Activated CD8-positive, alpha-beta memory T cell treated with anti-CD3 and anti-CD28 coated beads, Interleukin-2, amount 50 U/mL, for 1 hour (primary cell): ENCODE measurements around the gene CDC37L1.

Source experiments
- DNase-seq: peaks from one replicate; pipeline ENCODE4 v3.0.0-alpha.2; 2020; ENCODE audit errors: extremely low read depth

The CDC37L1 gene

DNA sequence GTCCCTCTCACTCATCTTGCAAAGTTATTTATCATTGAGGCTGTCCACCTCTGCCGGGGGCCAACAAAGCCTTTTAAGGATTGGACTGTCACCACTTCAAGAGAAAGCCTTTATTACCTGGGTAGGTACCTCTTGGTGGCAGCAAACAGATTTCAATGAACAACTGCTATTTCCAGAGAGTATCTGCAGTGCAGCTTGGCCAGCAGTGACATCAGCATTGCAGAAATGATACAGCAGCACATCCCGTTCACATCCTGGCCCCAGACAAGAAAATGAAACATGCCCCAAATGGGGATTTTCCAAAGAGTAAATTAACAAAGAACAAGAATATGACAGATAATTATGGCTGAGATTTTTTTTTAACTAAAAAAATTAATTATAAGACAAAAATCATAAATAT, 10.8 kb upstream of the CDC37L1 start:
- no peak for DNase-seq

DNA sequence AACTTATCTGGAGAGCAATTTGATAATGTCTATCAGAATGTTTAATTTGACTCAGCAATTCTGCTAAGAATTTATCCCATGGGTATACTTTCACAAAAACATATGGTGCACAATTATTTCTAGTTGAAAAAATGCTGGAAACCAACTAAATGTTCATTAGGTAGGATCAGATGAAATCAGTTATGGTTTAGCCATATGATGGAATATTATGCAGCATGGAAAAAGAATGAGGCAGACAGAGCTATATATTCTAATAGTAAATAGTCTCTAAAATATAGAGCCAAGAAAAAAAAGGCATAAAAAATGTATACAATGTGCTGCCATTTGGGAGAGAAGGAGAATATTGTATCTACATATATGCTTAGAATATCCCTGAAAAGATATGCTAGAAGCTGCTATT, 9.5 kb upstream of the CDC37L1 start:
- DNase-seq, result no peak

- no peak for DNase-seq
Measured at GRCh38 chr9:4670591-4670990, 8.8 kb upstream of the CDC37L1 start.

DNA sequence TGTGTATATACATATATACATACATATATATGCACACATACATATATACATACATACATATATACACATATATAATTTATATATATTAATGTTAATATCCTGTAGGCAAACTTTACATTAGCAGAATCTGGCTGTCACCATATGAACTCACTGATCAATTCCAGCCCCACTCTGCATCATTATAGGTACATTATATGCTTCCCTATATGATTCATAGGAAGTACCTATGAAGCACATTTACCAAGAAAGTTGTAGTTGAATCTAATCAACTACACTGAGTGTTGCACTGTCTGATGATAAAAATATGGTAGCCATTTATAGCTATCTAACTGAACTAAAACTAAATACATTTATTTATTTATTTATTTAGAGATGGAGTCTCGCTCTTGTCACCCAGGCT, 7.6 kb upstream of the CDC37L1 start:
- DNase-seq, result no peak

DNA sequence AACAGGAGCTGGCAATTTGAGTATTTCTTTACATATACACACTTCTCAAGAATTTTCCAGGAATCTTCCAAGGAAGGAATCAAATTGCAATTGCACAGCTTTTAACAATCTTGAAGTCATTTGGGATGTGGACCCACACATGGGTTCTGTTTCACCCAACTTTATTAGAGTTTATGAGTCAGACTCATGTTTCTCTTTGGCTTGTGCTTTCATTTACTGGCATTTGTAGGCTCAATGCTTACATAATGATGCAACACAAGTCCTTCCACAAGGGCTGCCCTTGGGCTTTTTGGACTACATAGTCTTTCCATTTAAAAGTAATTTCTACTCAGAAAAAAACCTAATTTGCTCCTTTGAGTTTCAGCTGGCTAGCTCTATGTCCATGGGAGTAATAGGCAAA, 4.6 kb upstream of the CDC37L1 start:
- no peak for DNase-seq

- DNase-seq, result no peak
Measured at GRCh38 chr9:4677392-4677791, 2.0 kb upstream of the CDC37L1 start.

DNA sequence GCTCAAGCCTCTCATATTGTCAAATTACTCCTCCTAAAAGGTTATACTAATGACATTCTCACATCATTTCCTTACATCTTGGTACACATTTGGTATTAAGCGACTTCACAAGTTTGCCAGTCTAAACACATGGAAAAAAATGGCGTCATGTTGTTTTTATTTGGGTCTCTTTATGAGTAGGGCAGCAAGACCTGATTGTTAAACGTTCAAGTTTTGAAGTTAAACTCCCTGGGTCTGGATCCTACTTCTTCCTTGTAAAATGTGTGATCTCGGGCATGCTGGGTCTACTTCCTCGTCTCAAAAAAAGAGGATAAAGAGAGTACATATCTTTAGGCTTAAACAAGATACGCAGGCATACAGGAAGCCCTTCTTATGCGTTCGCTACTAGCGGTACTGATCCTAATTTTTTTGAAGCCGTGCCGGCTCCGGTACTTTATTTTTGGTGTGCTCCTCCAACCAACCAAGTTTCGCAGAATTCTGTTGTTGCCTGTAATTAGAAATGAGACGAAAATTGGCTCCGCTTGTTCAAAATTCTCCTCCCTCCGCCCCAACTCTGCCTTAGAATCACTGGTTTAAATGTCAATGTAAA, 596 bp upstream of the CDC37L1 start:
- no peak for DNase-seq

DNA sequence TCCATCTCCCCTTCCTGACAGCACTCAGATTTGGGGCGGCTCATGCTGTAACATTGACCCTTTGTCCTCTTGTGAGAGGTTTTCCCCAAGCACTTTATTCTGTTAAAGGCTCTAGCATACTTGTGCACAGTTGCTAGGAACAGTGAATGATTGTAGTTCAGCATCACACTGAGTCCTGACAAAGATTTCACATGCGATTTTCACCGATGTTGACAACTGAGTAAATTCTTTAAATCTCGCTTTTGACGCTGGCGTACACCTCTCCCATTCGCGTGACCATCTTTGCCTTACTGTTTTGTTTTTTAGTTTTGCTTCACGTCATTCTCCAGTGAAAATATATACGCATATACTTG, 780 bp downstream of the CDC37L1 start:
- no peak for DNase-seq

GRCh38 chr9:4680750-4681149, 1.4 kb downstream of the CDC37L1 start:
- no peak for DNase-seq

DNA sequence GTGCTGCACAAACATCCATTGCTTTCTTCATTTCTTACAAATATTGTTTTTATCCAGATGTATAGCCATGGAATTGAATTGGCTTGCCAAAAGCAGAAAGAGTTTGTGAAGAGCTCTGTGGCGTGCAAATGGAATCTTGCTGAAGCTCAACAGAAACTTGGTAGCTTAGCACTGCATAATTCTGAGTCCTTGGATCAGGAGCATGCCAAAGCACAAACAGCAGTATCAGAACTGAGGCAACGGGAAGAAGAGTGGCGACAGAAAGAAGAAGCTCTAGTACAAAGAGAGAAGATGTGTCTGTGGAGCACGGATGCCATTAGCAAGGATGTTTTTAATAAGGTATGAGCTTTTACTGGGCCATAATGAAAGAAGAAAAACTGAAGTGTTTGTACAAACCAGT, 5.5 kb downstream of the CDC37L1 start:
- DNase-seq, result no peak

GRCh38 chr9:4686112-4686511, 6.7 kb downstream of the CDC37L1 start:
- no peak for DNase-seq

- DNase-seq, result no peak
Measured at GRCh38 chr9:4686584-4686983, 7.2 kb downstream of the CDC37L1 start.

- no peak for DNase-seq
Measured at GRCh38 chr9:4689021-4689420, 9.7 kb downstream of the CDC37L1 start.

DNA sequence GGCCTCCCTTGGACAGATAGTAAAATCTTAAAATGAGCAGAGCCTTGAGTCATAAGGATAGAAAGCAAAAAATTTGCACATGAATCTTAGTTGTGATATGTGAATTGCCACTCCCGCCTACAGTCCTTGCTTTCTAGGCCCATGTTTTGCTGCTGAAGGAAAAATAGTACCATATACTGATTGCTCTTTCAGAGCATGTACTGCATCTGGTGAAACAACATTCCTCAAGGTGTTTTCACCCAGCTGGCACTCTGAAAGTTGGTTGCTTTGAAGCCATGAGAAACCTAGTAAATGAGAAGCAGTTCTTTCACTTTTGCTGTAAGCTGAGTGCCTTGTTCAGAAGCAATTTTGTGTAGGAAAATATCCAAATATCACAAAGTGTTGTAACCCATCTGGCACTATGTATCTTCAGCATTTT, 10.3 kb downstream of the CDC37L1 start:
- no peak for DNase-seq

- DNase-seq, result no peak
Measured at GRCh38 chr9:4690144-4690543, 10.8 kb downstream of the CDC37L1 start.

DNA sequence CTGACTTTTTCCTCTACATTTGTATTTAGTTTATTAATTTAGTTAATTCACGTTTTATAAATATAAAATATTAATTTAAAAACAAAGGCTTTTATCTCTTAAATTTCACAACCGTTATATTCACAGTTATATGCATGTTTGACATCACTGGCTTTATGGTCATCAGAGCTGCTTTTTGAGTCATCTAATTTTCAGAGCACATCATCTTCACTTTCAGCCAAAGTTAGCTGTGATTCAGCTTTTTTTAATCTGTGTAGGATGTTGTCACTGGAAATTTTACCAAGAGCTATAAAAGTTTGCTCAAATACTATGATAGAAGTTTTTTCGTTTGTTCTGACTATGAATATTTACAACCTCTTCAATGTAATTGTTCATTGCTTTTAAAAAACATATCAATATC, 12.4 kb downstream of the CDC37L1 start:
- DNase-seq, result no peak

DNA sequence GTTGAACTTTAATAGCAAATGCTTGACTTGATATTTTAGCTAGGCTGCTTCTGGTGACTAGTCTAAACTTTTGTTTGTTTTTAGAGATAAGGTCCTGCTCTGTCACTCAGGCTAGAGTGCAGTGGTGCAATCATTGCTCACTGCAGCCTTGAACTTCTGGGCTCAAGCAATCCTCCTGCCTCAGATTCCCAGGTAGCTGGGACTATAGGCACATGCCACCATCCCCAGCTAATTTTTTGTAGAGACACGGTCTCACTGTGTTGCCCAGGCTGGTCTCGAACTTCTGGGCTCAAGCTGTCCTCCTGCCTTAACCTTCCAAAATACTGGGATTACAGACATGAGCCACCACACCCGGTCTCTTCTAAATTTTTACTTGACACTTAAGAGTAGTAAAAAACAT, 20.7 kb downstream of the CDC37L1 start:
- DNase-seq, result no peak

DNA sequence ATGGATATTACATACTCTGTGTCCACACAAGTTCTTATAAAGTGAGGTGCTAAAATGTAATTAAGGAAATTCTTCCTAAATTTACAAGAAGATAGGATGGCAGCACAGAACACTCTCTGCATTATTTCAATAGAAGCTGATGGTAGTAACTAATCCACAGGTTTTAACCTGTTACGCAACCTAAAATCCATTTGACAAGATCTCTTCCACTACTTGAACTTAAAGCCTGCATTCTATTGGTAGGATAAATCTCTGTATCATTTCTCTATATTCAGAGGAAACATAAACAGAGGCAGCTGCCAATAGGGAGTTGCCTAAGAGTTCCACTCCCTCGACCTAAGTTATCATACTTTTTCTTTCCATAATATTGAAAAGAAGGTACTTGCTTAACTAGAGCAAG, 21.6 kb downstream of the CDC37L1 start:
- DNase-seq, result no peak

- no peak for DNase-seq
Measured at GRCh38 chr9:4701526-4701925, 22.2 kb downstream of the CDC37L1 start.

- DNase-seq, result no peak
Measured at GRCh38 chr9:4704129-4704528, 24.8 kb downstream of the CDC37L1 start.

- DNase-seq, result no peak
Measured at GRCh38 chr9:4706021-4706420, 26.7 kb downstream of the CDC37L1 start.

DNA sequence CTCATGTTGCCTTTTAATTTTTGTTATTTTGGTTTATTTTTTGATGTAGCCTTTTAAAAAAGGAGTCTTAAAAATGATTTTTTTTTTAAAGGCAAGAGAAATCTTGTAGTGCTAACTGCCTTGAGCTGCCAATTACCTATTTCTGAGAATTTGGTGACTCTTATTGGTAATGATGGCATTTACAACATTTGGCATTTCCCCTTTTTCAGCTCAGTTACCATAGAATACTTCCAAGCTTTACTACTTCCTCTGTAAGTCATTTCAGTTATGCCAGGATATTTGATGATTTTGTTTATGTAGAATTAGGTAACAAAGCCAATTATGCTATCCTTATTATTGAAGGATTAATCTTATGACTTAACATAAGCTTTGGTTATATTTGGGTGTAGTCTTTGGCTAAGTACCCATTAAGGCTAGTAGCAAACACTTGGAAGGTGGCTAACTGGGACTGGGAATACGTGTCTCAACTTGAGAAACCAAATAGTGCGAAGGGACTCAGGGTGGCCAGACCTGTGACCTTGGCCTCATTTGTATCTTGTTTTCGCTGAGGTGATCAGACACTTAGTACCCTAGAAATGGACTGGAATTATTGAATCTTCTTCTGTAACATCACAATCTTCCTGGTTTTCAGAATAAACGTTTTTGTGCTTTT, 27.7 kb downstream of the CDC37L1 start:
- DNase-seq, result no peak

GRCh38 chr9:4709380-4709779, 30.0 kb downstream of the CDC37L1 start:
- no peak for DNase-seq

GRCh38 chr9:4713849-4714248, 34.5 kb downstream of the CDC37L1 start:
- no peak for DNase-seq
